Spleen (tissue), 11 donors: ENCODE data around the gene XG. TPM values are rescaled to one million over a fixed set of nuclear protein-coding genes. Genes with fewer than 3 reads are reported as not detected.
"Not testable (repeated sequence)": the region's sequence is repeated elsewhere in the genome, so short reads cannot be mapped to it uniquely, and the experiment has no call there.

Experiments
- DNase-seq: peaks from one replicate; pipeline ENCODE4 v3.0.0-alpha.2; 2020
- H3K27ac ChIP-seq, 8 donors: fragments of 200-600 bp; sonication (generic) in 7 of 8; 1 replicate in 4 of 8; 2 replicates in 4 of 8; pipeline versions ENCODE4 v1.5.0 to v1.8.0; 2016 to 2021; ENCODE audit warnings: inconsistent platforms in 4 of 8, mild to moderate bottlenecking in 4 of 8, moderate library complexity in 1 of 8
- H3K27me3 ChIP-seq, 7 donors: fragments of 200-600 bp; sonication (generic) in 6 of 7; replicated peaks in 1 of 7; 1 replicate in 4 of 7; 2 replicates in 3 of 7; pipeline versions ENCODE4 v1.5.0 to v1.8.0; 2016 to 2021; ENCODE audit warnings: inconsistent platforms in 3 of 7, mild to moderate bottlenecking in 1 of 7
- H3K36me3 ChIP-seq, 6 donors: fragments of 200-600 bp; sonication (generic) in 5 of 6; 1 replicate in 4 of 6; 2 replicates in 2 of 6; pipeline versions ENCODE4 v1.5.0 to v1.8.0; 2016 to 2021; ENCODE audit warnings: inconsistent platforms in 2 of 6
- H3K4me1 ChIP-seq, 6 donors: fragments of 200-600 bp; sonication (generic) in 5 of 6; 1 replicate in 3 of 6; 2 replicates in 3 of 6; pipeline versions ENCODE4 v1.5.0 to v1.8.0; 2016 to 2021; ENCODE audit warnings: inconsistent platforms in 3 of 6
- H3K4me3 ChIP-seq, 8 donors: fragments of 200-600 bp; sonication (generic) in 7 of 8; 1 replicate in 4 of 8; 2 replicates in 4 of 8; pipeline versions ENCODE4 v1.5.0 to v1.8.0; 2016 to 2021; ENCODE audit warnings: inconsistent platforms in 4 of 8, mild to moderate bottlenecking in 4 of 8, moderate library complexity in 2 of 8
- H3K9me3 ChIP-seq, 8 donors: fragments of 200-600 bp; sonication (generic) in 7 of 8; 1 replicate in 4 of 8; 2 replicates in 4 of 8; pipeline versions ENCODE4 v1.5.0 to v1.8.0; 2016 to 2021; ENCODE audit warnings: inconsistent platforms in 4 of 8
- CTCF ChIP-seq, 11 experiments: fragments of 200-600 bp in 7 of 11; fragments of 450-650 bp in 4 of 11; sonication (generic) in 4 of 11; IDR thresholded peaks in 8 of 11; conservative IDR thresholded peaks in 3 of 11; 1 replicate in 7 of 11; 2 replicates in 4 of 11; pipeline versions ENCODE4 v1.4.0 to v1.8.0; 2016 to 2021; ENCODE audit warnings: antibody characterized with exemption in 11 of 11, inconsistent platforms in 4 of 11, mild to moderate bottlenecking in 1 of 11
- POLR2A ChIP-seq, 3 donors: fragments of 450-650 bp; IDR thresholded peaks; one replicate each; pipeline ENCODE4 v1.5.1; 2017; ENCODE audit warnings: antibody characterized with exemption in 3 of 3, mild to moderate bottlenecking in 1 of 3
- POLR2AphosphoS5 ChIP-seq, 3 donors: sonication (generic); formaldehyde crosslinking; IDR thresholded peaks; one replicate each; pipeline ENCODE4 v1.5.1; 2017; ENCODE audit warnings: antibody characterized with exemption in 3 of 3
- WGBS, 5 donors: extraction: QIAGEN DNeasy Blood & Tissue Kit in 3 of 5; methylation state at CpG; one replicate each; pipeline versions ENCODE4 v1.1.5 to v1.1.7; 2013 to 2018; 5-methylcytosine and 5-hydroxymethylcytosine counted together
- intact Hi-C: fragments of 100-400 bp; cut with DNase I; formaldehyde crosslinking; loops from one replicate; pipeline ENCODE4 v1.15.0; 2023; ENCODE audit warnings: low total_unique reads
- polyA plus RNA-seq, 3 donors: library from polyadenylated mRNA; stranded (reverse); fragments of 200-250 nt; gene quantifications; one replicate each; pipeline ENCODE4 v1.2.1, GENCODE V29; 2013
- total RNA-seq, 7 donors: library from RNA; depleted of rRNA in 3 of 7; stranded (reverse); fragments of >200 nt in 3 of 7; fragmentation: NEBNext Ultra II Directional in 4 of 7; extraction: Animal tissue kit (Norgen Biotek cat#: 25700) in 4 of 7; gene quantifications; one replicate each; pipeline versions ENCODE4 v1.1.0 to v1.2.1, GENCODE V29; 2016 to 2021
- donor health status: healthy with polysubstance abuse.
- donor health status: DM: no; HTN: no; CAD: no; lungs with moderate emphysema.
- donor health status: DM: no; HTN: no; CAD: no.
- donor health status: Bipolar disorder and iron deficiency.
- donor health status: healthy.
- donor health status: DM: no; HTN: no; CAD: no.
- donor health status: DM: yes; HTN: yes; CAD: no.

Gene XG
- total and polyA plus RNA-seq, 10 donors = 0.03 to 0.87 (median 0.20) TPM; not detected in 4

GRCh38 chrX:2767631-2768455 is 16.0 kb downstream of the XG start:
- intact Hi-C loops = no loop called here
- Histone ChIP-seq H3K4me3 (no peak overlapping the region), H3K4me1 (no peaks in the 10 kb centered on the region), H3K36me3 (no peaks in the 10 kb centered on the region), H3K27me3 (peaks cover 0 to 7% (median 0%) of the 10 kb centered on the region in 7 donors), H3K27ac (no peak overlapping the region), H3K9me3 (peaks cover 0 to 8% (median 0%) of the 10 kb centered on the region in 8 donors)
- WGBS, 5 donors = 74 to 82% (median 78%) methylated on average over 23 to 25 of the region's 25 CpGs
- no peak for DNase-seq
- TF ChIP-seq CTCF (IDR thresholded peaks at IDR 0.05 in 8 of 11, conservative IDR thresholded peaks at IDR 0.05 in 3 of 11) = no peak
- no peak for TF ChIP-seq POLR2AphosphoS5 (IDR thresholded peaks at IDR 0.05)
- TF ChIP-seq POLR2A (IDR thresholded peaks at IDR 0.05) = no peak

- Histone ChIP-seq H3K4me3 (no peak overlapping the region), H3K9me3 (peaks cover 0 to 18% (median 5%) of the 10 kb centered on the region in 8 donors), H3K36me3 (no peaks in the 10 kb centered on the region), H3K27me3 (peaks cover 0 to 7% (median 0%) of the 10 kb centered on the region in 7 donors), H3K4me1 (no peaks in the 10 kb centered on the region), H3K27ac (no peak overlapping the region)
- intact Hi-C loops = no loop called here
- WGBS, 5 donors = 75 to 96% (median 92%) methylated on average over 1 of the region's 1 CpG
- DNase-seq = no peak
- TF ChIP-seq POLR2AphosphoS5 (IDR thresholded peaks at IDR 0.05) (no peak), POLR2A (IDR thresholded peaks at IDR 0.05) (no peak), CTCF (IDR thresholded peaks at IDR 0.05 in 8 of 11, conservative IDR thresholded peaks at IDR 0.05 in 3 of 11) (no peak)
These were observed 17.8 kb downstream of the XG start for GRCh38 chrX:2769615-2770014.

- H3K27me3 ChIP-seq, H3K27ac ChIP-seq, H3K4me3 ChIP-seq, DNase-seq, H3K36me3 ChIP-seq, H3K4me1 ChIP-seq, intact Hi-C loops: not testable (repeated sequence)
- peaks cover 0 to 25% (median 10%) of the 10 kb centered on the region in 8 donors for H3K9me3 ChIP-seq
- 87 to 91% (median 90%) methylated on average over 7 to 10 of the region's 10 CpGs for WGBS, 5 donors
These were observed 21.6 kb downstream of the XG start for GRCh38 chrX:2773166-2774055.

GRCh38 chrX:2774057-2774456 is 22.2 kb downstream of the XG start:
- intact Hi-C loops = no loop called here
- Histone ChIP-seq H3K9me3 (peaks cover 0 to 25% (median 10%) of the 10 kb centered on the region in 8 donors), H3K27ac (no peak overlapping the region), H3K27me3 (peaks cover 0 to 2% (median 0%) of the 10 kb centered on the region in 7 donors), H3K4me3 (no peak overlapping the region), H3K36me3 (no peaks in the 10 kb centered on the region), H3K4me1 (no peaks in the 10 kb centered on the region)
- DNase-seq = no peak
- no peak for TF ChIP-seq POLR2AphosphoS5 (IDR thresholded peaks at IDR 0.05)
- no peak for TF ChIP-seq CTCF (IDR thresholded peaks at IDR 0.05 in 8 of 11, conservative IDR thresholded peaks at IDR 0.05 in 3 of 11)
- no peak for TF ChIP-seq POLR2A (IDR thresholded peaks at IDR 0.05)
- 83 to 91% (median 87%) methylated on average over 5 of the region's 5 CpGs for WGBS, 5 donors
